OCI-LY7 (cell line): ENCODE measurements around the gene C15orf40.

Experiments used
- EZH2phosphoT487 ChIP-seq: fragments of 200-600 bp; sonication (generic); IDR thresholded peaks from 2 replicates; pipeline ENCODE4 v1.6.1; 2018; ENCODE audit warnings: low read depth, borderline replicate concordance, mild to moderate bottlenecking, mixed run types, antibody characterized with exemption, low read length, moderate library complexity, mixed read lengths
- TF ChIP-seq, protein P1 (sequence below): fragments of 200-600 bp; sonication (generic); conservative IDR thresholded peaks from 2 replicates; pipeline ENCODE4 v1.5.1; 2014; ENCODE audit warnings: mild to moderate bottlenecking, antibody characterized with exemption, low read length, moderate library complexity, mixed read lengths

DNA sequence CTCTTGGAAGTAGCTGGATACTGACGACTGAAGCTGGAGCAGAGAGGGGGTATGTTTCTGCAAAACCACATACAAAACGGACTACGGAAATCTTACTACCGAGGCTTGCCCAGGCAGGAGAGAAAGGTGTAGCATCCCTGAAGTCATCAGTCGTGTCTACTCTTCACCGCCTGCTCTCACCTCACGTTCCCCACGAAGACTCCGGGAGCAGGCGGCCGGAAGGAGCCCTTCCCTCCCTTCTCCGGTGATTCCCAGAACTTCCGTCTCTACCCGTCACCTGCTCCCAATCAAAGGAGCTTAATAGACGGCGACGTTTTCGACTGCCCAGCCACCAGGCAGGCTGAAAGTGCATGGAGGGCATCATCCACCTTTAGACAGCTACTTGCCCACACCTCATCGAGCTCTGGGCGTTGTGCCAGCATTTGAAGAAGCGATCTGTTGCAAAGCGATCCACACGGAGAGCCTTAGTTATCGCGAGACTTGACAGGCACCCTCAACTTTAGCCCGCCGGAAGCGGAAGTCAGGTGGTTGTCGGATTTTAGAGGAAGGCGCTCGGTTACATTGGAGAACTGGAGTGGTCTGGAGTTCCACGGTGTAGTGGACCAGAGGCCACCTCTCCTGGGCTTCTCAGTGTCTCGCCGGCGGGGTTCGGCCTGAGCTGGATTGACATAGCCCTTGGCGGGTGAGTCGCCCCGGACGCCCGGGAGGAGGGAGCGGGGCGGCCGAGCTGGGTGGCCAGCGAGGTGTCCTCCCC lies 25.6 kb downstream of the C15orf40 start, which contains the start of gene RAMAC:
- TF ChIP-seq, protein P1, sequence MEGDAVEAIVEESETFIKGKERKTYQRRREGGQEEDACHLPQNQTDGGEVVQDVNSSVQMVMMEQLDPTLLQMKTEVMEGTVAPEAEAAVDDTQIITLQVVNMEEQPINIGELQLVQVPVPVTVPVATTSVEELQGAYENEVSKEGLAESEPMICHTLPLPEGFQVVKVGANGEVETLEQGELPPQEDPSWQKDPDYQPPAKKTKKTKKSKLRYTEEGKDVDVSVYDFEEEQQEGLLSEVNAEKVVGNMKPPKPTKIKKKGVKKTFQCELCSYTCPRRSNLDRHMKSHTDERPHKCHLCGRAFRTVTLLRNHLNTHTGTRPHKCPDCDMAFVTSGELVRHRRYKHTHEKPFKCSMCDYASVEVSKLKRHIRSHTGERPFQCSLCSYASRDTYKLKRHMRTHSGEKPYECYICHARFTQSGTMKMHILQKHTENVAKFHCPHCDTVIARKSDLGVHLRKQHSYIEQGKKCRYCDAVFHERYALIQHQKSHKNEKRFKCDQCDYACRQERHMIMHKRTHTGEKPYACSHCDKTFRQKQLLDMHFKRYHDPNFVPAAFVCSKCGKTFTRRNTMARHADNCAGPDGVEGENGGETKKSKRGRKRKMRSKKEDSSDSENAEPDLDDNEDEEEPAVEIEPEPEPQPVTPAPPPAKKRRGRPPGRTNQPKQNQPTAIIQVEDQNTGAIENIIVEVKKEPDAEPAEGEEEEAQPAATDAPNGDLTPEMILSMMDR: no peak
- no peak for TF ChIP-seq EZH2phosphoT487
